HG02588 (cell line): Measurements from ENCODE around the gene REEP1.

Experiments used
- ATAC-seq: cut with Tn5 transposase; IDR thresholded peaks from one replicate; pipeline ENCODE4 v1.9.1; 2021; ENCODE audit warnings: mild to moderate bottlenecking, moderate library complexity; ENCODE audit not compliant: unreplicated experiment

Gene REEP1, protein sequence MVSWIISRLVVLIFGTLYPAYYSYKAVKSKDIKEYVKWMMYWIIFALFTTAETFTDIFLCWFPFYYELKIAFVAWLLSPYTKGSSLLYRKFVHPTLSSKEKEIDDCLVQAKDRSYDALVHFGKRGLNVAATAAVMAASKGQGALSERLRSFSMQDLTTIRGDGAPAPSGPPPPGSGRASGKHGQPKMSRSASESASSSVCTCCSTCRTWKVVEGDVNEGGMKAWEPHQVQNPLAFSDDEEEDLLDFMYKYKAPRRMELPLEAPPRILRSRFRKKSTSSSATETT

DNA sequence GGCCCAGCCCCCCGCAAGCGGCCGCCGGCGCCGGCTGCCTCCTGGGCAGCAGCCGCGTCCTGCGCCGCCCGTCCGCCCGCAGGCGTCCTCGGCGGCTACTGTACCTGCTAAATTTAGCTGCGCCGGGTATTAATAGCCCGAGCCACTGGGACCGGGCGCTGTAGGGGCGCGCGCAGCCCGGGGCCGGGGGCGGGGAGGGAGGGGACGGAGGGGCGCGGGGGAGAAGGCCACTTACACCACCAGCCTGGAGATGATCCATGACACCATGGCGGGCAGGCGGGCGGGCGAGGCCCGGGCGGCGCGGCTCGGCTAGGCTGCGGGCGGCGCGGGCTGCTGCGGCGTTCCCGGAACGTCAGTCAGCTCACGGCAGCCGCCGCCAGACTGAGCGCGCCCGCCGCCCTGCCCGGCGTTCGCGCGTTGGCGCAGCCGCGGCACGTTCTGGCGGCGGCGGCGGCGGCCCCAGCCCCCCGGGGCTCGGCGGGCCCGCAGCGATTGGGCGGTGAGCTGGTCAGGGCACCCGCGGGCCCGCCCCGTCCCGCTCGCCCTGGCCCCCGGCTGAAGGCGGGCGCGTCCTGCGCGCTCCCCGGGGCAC, at the start of gene REEP1:
Gene REEP1, minus strand, starts transcription at position 383 of the 592 bp plus-strand sequence. Its CDS starts 116 bp downstream, at position 267.
- ATAC-seq, result no peak

DNA sequence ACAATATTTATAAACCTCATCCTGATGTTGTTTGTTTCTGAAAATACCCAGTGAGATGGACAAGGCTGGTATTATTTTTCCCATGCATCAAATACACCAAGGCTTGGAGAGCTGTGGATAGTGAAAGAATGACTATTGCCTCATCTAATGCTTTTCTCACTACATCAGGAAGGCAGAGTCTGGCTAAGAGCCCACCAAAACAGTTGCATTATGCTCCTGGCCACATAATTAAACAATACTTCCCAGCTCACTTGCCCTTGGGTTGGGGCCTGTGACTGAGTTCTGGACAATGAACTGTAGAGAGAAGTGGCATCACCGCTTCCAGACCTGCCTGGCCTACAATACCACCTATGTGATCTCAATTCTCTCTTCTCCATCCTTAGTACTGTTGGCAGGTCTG, 46.4 kb upstream of the REEP1 start:
- no peak for ATAC-seq

DNA sequence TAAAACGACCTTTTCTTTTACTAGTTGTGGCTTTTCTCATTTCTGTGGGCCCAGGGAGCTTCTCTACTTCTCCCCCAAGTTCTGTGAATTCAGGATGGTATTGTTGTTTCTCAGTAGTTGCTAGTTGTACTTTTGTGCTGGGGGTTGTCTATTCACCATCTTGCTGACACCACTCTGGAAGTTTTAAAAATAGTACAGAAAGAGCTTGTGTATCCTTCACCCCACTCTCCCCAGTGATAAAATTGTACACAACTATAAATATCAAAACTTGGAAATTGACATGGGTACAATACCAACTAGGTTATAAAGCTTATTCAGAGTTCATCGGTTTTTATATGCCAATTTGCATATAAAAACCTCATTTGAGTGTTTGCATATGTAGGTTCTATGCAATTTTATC, 45.3 kb upstream of the REEP1 start:
- no peak for ATAC-seq

DNA sequence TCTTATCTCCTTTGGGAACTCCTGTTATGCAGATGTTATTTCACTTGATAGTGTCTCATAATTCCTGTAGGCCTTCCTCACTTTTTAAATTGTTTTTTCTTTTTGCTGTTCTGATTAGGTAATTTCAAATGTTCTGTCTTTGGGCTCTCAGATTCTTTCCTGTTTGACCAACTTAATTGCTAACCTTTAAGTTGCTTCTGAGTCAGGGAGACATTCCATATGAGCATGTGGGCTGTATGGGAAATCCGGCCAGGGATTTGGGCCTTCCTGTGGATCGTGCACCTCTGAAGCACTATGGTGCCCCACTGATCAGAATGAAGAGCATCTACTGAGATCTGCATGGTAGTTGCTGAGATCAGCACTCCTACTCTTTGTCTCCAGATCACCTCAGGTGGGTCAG, 44.7 kb upstream of the REEP1 start:
- no peak for ATAC-seq

DNA sequence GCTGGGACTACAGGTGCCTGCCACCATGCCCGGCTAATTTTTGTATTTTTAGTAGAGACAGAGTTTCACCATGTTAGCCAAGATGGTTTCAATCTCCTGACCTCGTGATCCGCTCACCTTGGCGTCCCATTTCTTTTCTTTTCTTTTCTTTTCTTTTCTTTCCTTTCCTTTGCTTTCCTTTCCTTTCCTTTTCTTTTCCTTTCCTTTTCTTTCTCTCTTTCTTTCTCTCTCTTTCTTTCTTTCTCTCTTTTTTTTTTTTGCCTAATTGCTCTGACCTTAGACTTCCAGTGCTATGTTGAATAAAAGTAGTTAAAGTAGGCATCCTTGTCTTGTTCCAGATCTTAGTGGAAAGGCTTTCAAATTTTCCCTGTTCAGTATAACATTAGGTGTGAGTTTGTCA, 41.0 kb upstream of the REEP1 start:
- ATAC-seq, result no peak

DNA sequence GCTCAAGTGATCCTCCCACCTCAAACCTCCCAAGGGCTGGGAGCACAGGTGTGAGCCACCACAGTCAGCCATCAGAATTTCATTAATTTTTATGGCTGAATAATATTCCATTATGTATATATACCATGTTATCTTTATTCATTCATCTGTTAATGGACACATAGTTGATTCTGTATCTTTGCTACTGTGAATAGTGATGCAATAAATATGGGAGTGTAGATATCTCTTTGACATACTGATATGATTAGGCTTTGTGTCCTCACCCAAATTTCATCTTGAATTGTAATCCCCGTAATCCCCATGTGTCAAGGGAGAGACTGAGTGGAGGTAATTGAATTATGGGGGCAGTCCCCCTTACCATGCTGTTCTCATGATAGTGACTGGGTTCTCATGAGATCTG, 38.2 kb upstream of the REEP1 start:
- ATAC-seq, result no peak

DNA sequence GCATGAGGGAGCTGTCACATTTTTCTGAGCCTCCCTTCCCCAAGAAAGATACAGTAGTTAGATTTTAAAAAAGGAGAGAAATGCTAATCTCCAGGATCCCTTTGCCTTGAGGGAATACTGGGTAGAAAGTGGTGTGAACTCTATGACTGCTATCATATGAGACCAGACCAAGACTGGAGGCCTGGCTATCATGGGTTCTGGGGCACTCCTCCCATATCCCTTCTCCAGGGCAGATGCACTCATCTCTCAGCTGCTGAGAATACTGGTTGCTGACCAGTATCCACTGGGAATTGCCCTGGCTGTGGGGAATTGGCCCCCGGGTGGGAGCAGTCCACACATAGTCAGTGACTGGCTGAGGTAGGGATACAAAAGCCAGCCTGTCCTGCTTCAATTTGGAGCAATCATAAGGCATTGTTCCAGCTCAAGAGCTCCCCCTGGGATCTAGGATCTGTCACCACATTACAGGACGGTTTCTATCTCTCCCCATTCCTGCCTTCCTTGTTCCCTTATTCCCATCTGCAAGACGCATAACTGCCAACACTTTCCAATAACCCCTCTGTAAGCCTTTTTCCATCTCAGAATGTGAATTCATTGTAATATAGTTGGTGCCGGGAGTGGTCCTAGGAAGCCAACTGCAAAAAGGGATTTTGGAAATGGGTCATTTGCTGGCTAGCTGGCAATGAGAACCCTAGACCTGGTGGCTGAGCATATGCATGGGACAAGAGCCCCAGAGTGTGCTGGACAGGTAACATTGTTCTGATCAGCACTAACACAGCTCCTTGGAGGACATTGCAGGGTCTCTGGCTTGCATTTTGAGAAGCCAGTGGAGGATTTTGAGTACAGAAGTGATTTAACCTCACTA, 35.4 kb upstream of the REEP1 start:
- ATAC-seq, result no peak

DNA sequence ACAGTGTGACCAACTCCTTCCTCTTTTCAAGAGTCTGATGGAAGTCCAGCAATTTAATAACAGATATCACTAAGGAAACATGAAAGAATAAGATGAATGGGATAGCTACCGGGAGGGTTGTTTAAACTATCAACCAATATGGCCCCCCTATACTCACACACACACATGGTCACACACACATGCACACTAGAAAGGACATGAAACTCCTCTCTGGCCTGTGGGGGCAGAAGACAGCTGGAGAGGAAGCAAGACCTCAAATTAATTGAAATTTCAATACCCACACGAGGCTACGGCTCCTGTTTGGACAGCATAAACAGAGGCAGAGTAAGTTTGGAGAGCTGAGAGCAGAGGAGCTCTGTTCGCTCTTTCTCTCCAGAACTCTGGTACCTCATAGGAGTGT, 34.7 kb upstream of the REEP1 start:
- ATAC-seq, result no peak

DNA sequence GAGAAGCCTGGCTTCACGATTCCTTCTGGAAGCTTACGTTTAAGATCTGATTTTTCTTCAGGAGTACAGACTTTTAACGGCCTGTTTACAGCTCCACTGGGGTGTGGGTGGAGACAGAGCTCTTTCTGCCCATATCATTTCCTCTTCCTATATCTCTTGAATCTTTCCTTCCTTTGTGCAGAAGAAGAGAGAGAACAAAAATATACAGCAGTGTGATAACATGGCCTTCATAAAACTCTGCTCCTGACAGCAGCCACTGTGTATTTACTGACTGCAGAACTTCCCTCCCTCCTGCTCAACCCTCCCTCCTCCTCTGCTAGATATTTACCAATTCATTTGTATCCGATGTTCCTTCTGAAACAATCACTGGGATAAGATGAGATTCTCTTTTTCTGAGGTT, 34.1 kb upstream of the REEP1 start:
- no peak for ATAC-seq

DNA sequence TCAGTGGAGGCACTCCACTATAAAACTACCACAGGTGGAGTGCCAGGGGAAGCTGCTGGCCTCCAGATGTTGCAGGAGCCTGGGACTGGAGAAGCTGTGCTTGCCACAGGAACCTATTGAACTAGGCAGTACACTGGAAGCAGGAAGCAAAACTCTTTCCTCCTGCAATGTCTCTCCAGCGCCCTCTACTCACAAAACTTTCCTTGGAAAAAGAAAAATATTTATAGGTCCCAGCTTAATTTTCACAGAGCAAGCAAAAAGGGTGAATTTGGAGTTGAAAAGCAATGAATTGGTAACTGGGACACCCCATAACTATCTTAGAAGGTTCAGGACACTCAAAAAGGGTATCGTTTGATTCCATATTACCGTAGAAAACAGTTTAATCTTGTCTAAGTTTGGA, 33.2 kb upstream of the REEP1 start:
- ATAC-seq, result no peak

DNA sequence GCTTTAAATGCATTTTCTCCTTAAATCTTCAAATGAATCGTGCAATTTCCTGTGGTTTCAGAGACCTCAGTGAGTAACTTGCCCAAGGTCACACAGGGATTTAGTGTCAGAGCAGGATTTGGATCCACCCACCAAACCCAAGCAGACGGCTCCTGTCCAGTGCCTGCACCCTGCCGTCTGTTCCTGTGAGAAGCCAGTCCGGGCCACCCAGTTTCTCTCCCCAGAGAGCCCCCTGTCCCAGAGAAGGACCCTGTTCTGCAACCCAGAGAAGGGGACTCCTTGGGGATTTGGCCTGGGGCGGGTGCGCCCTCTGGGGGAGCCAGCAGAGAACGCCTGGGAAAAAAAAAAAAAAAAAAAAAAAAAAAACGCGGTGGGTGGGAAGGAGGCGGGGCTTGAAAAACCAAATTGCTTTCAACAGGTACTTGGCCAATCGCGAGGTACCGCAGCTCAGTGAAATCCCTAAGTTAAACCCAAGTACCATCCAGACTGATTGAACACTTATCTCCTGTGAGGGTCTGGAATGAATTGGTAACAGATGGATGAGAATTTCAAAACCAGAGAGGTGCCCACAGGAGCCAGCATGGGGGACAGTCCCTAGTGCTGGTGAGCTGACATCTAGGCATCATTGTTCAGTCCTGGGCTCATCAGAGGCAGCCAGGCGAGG, 30.9 kb upstream of the REEP1 start:
- ATAC-seq, result no peak

DNA sequence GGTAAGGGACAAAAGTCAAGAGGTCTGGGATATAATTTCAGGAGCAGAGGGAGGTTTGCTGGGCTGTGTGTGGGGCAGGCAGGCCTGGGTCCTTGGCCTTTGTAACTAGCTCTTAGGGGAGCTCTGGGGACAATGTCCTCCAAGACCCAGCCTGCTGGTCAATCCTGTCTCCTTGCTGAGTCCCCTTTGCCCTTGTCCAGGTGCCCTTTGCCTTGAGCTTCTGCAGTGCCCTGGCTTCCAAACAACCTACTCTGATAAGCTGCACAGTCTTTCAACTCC, 30.0 kb upstream of the REEP1 start:
- no peak for ATAC-seq

DNA sequence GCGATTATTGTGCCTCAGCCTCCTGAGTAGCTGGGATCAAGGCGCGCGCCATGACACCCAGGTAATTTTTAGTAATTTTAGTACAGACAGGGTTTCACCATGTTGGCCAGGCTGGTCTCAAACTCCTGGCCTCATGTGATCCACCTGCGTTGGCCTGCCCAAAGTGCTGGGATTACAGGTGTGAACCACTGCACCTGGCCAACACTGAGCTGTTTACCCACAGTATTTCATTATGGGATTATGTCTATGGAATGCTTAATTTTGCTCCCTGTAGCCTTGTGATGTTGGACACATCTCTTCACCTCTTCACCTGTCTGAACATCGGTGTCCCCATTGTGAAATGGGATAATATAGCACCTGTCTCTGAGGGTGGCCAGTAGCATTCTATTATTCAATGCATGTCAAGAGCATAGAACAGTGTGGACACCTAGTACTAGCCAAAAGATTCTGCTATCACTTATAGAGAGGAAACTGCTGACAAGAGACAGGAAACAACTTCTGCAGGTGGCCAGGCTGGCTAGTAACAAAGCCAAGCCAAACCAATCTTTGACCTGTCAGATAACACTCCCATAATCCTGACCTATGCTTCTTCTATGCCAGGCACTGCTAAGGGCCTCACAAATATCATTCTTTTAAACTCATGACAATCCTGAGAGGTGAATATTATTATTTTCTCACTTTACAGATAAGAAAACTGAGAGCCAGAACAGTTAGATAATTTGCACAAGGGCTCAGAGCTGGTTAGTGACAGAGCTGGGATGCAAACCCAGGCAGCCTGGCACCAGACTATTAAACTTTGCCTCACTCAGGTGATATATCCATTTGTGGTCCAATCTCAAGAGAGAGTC, 29.4 kb upstream of the REEP1 start:
- ATAC-seq, result no peak

DNA sequence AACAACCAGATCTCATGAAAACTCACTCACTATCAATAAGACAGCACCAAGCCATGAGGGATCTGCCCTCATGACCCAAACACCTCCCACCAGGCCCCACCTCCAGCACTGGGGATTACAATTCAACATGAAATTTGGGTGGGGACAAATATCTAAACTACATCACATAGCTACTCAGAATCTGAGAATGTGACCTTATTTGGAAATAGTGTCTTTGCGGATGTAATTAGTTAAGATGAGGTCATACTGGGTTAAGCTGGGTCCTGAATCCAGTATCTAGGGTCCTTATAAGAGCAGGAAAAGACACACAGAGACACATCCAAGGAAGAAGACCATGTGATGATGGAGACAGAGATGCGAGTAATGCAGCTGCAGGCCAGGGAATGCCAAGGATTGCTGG, 27.5 kb upstream of the REEP1 start:
- no peak for ATAC-seq

DNA sequence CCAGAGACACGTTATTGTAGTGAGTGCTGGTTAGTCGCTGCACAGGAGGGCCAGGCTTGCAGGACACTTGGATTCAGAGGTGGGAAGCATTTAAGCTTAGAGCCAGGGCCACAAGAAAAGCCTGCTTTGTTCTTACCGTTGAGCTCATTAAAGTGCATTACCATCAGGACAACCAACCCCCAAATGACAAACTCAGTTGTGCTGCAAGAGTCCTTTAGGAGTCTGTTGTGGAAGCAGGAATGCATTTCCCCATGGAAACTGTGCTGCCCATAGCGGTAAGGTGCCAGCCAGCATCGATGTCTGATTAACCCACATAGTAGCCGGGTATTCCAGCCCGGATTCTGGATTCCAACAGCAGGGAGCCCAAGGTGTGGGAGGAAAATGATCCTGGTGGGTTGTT, 23.4 kb upstream of the REEP1 start:
- ATAC-seq, result no peak

DNA sequence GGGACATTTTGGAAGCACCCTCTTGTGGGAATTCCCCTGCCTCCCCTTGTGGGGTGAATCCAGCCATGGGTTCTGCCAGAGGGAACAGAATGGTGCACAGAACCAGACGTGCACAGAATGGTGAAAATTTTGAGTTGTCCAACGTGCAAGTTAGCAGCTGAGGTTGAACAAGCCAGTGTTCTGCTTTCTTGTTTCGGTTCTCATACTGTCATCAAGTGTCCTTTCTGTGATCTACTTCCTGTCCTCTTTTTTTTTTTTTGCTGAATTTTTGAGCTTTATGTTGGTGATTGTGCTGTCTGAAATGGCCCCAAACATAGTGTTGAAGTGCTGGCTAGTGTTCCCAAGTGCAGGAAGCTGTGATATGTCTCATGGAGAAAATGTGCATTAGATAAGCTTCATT, 21.5 kb upstream of the REEP1 start:
- peak; percentile 79 for ATAC-seq

DNA sequence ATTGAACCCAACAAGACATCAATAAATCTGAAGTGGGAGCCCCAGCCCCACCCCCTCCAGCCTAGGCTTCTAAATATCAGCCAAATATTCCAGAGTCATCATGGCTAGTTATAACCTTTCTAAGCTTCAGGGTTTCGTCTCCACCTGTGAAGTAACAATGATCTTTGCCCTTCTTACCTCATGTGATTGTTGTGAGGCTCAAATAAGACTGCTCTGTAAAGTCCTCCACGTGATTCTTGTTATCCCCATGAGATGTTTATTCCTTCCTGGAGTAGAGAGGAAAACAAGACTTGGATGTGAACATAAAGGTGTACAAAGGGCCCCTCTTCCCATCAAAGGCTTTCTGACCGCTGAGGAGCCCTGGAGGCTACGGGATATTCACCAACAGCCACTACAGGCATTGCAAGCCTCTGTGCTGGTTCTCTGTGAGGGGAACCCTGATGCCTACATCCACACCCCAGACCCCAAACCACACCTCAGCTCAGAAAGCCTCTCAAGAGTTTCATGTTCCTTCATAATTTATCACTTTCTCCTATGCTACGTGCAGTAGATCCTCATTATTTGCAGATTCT, 20.1 kb upstream of the REEP1 start:
- no peak for ATAC-seq

DNA sequence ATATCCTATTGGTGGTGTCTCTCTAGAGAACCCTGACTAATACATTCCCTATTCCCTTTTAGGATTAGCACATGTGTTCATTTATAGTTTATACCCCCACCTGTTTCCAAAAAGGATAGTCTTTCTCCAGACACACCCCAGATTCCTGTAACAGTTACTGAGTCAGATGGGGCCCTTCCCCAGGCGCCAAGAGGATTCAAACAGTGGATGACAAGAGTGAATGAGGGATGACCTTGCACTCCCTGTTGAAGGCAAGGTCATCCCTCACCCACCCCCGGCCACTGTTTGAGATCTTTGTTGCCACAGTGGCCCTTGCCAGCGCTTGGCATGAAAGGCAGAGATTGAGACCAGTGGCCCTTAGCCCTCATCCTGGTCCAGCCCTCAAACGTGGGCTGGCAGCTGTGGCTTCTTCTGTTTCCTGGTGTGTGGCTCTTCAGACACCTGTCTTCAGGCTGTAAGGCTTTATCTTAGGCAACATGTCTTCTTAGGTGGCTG, 15.3 kb upstream of the REEP1 start:
- ATAC-seq, result no peak

DNA sequence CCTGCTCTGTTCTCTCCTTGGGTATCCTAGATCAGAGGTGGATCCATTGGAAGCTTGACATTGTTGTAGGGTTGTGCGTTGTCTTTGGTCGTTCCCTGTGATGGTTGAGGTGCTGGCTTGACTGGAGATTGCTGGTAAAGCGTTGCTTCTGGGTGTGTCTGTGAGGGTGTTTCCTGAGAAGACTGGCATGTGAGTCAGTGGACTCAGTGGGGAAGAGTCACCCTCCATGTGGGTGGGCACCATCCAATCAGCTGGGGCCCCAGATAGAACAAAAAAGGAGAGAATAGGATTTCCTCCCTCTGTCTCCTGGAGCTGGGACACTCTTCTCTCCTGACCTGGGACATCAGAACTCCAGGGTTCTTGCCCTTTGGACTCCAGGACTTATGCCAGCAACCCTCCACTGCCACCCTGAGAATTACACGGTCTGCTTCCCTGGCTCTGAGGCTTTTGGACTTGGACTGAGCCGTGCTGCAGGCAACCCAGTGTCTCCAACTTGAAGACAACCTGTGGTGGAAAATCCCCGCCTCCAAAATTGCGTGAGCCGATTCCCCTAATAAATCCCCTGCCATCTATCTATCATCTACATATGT, 14.8 kb upstream of the REEP1 start:
- no peak for ATAC-seq

DNA sequence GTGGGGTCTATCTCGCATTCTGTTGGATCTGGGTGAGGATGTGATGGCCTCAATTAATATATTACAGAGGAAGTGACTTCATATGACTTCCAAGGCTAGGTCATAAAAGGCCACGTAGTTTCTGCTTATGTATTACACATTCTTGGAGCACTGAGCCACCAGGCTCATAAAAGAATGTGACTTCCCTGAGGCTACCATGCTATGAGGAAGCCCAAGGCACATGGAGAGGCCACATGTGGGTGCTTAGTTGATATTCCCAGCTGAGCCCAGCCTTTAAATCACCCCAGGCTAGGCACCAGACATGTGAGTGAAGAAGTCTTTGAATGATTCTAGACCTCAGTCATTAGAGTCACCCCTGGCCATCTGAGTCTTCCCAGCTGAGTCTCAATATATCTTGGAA, 13.3 kb upstream of the REEP1 start:
- ATAC-seq, result no peak
